ENCODE results near the gene ADAMTS7. TPM values are rescaled to one million over a fixed set of nuclear protein-coding genes. Genes with fewer than 3 reads are reported as not detected.
A peak's percentile ranks its signal among the peaks of the same experiment; 100 is the strongest.
"Not testable (repeated sequence)": the region's sequence is repeated elsewhere in the genome, so short reads cannot be mapped to it uniquely, and the experiment has no call there.

ADAMTS7 gene
- total RNA-seq, 3 donors from 2014 or later, result 1.3 to 7.4 (median 6.2) TPM

GRCh38 chr15:78762985-78763795, 48.1 kb downstream of the ADAMTS7 start:
- no peaks in the 10 kb centered on the region for H3K27me3 ChIP-seq
- no peak overlapping the region for H3K27ac ChIP-seq
- intact Hi-C loops (cut with DNase I; ENCODE audit: low total_unique reads), result no loop called here
- H3K9me3 ChIP-seq, result no peaks in the 10 kb centered on the region
- TF ChIP-seq CTCF (IDR thresholded peaks at IDR 0.05) (no peak), POLR2A (IDR thresholded peaks at IDR 0.05) (no peak), POLR2AphosphoS5 (IDR thresholded peaks at IDR 0.05) (no peak)
- H3K36me3 ChIP-seq, result no peaks in the 10 kb centered on the region
- no peak for DNase-seq (ENCODE audit: low spot score in 2 of 2)
- H3K4me3 ChIP-seq, result no peak overlapping the region
- H3K4me1 ChIP-seq, result no peaks in the 10 kb centered on the region

- DNase-seq (ENCODE audit: low spot score in 2 of 2); H3K27me3 ChIP-seq; H3K9me3 ChIP-seq; H3K27ac ChIP-seq; H3K36me3 ChIP-seq; H3K4me3 ChIP-seq; intact Hi-C loops (cut with DNase I; ENCODE audit: low total_unique reads); H3K4me1 ChIP-seq: not testable (repeated sequence)
Measured at GRCh38 chr15:78762386-78762961, 48.8 kb downstream of the ADAMTS7 start.

GRCh38 chr15:78761891-78762385, 49.3 kb downstream of the ADAMTS7 start:
- no peak overlapping the region for H3K4me3 ChIP-seq
- intact Hi-C loops (cut with DNase I; ENCODE audit: low total_unique reads), result no loop called here
- no peaks in the 10 kb centered on the region for H3K36me3 ChIP-seq
- no peak for TF ChIP-seq POLR2A (IDR thresholded peaks at IDR 0.05)
- no peak for TF ChIP-seq CTCF (IDR thresholded peaks at IDR 0.05)
- TF ChIP-seq POLR2AphosphoS5 (IDR thresholded peaks at IDR 0.05), result no peak
- no peak for DNase-seq (ENCODE audit: low spot score in 2 of 2)
- H3K27me3 ChIP-seq, result no peaks in the 10 kb centered on the region
- H3K4me1 ChIP-seq, result no peaks in the 10 kb centered on the region
- no peak overlapping the region for H3K27ac ChIP-seq
- no peaks in the 10 kb centered on the region for H3K9me3 ChIP-seq

GRCh38 chr15:78761475-78761874, 49.8 kb downstream of the ADAMTS7 start:
- H3K9me3 ChIP-seq; H3K4me1 ChIP-seq; intact Hi-C loops (cut with DNase I; ENCODE audit: low total_unique reads); H3K36me3 ChIP-seq; H3K4me3 ChIP-seq; H3K27me3 ChIP-seq; DNase-seq (ENCODE audit: low spot score in 2 of 2): not testable (repeated sequence)
- TF ChIP-seq POLR2AphosphoS5 (IDR thresholded peaks at IDR 0.05), result peak in 1 of 3 donors; percentile 37
- peak overlapping the region in 1 of 2 donors; percentile 57 for H3K27ac ChIP-seq

GRCh38 chr15:78761020-78761419, 50.2 kb downstream of the ADAMTS7 start:
- Histone ChIP-seq H3K36me3 (no peaks in the 10 kb centered on the region), H3K4me3 (no peak overlapping the region), H3K9me3 (no peaks in the 10 kb centered on the region), H3K27me3 (no peaks in the 10 kb centered on the region), H3K4me1 (no peaks in the 10 kb centered on the region), H3K27ac (peak overlapping the region in 1 of 2 donors; percentile 57)
- no peak for DNase-seq (ENCODE audit: low spot score in 2 of 2)
- TF ChIP-seq POLR2AphosphoS5 (IDR thresholded peaks at IDR 0.05), result no peak
- no peak for TF ChIP-seq POLR2A (IDR thresholded peaks at IDR 0.05)
- TF ChIP-seq CTCF (IDR thresholded peaks at IDR 0.05), result no peak
- intact Hi-C loops (cut with DNase I; ENCODE audit: low total_unique reads), result no loop called here

- H3K9me3 ChIP-seq; H3K36me3 ChIP-seq; H3K4me3 ChIP-seq; DNase-seq (ENCODE audit: low spot score in 2 of 2); intact Hi-C loops (cut with DNase I; ENCODE audit: low total_unique reads); H3K27me3 ChIP-seq; H3K4me1 ChIP-seq: not testable (repeated sequence)
- H3K27ac ChIP-seq, result peak overlapping the region in 1 of 2 donors; percentile 43
Measured at GRCh38 chr15:78760091-78760882, 51.0 kb downstream of the ADAMTS7 start.

- intact Hi-C loops (cut with DNase I; ENCODE audit: low total_unique reads), result not testable (repeated sequence)
Measured at GRCh38 chr15:78759361-78759998, 51.8 kb downstream of the ADAMTS7 start.

GRCh38 chr15:78758486-78759200, 52.6 kb downstream of the ADAMTS7 start:
- H3K36me3 ChIP-seq; H3K27ac ChIP-seq; H3K9me3 ChIP-seq; H3K4me1 ChIP-seq; H3K4me3 ChIP-seq; intact Hi-C loops (cut with DNase I; ENCODE audit: low total_unique reads); DNase-seq (ENCODE audit: low spot score in 2 of 2); H3K27me3 ChIP-seq: not testable (repeated sequence)

More at GRCh38 chr15:78759361-78759998, 51.8 kb downstream of the ADAMTS7 start:
- peak overlapping the region in 1 of 2 donors; percentile 43 for H3K27ac ChIP-seq
- not testable (repeated sequence) for H3K36me3 ChIP-seq; DNase-seq (ENCODE audit: low spot score in 2 of 2); H3K27me3 ChIP-seq; H3K4me3 ChIP-seq; H3K4me1 ChIP-seq; H3K9me3 ChIP-seq

All from breast epithelium (tissue), 4 donors.